ENCODE measurements around the gene CEND1.

- TF ChIP-seq CTCF (IDR thresholded peaks at IDR 0.05; ENCODE audit: low read depth, low read length) (no peak), EZH2phosphoT487 (IDR thresholded peaks at IDR 0.05; ENCODE audit: low read depth) (no peak)
Observed at GRCh38 chr11:824942-825341, 35.1 kb upstream of the CEND1 start.
